Sigmoid colon (tissue), 7 donors: ENCODE results near the gene AGAP2. TPM values are rescaled to one million over a fixed set of nuclear protein-coding genes. Genes with fewer than 3 reads are reported as not detected.
"Not testable (repeated sequence)": the region's sequence is repeated elsewhere in the genome, so short reads cannot be mapped to it uniquely, and the experiment has no call there.

Experiments
- DNase-seq: peaks from one replicate; pipeline ENCODE4 v3.0.0-alpha.2; 2019
- H3K27ac ChIP-seq, 4 donors: fragments of 200-600 bp; sonication (generic); one replicate each; pipeline ENCODE4 v1.5.1; 2016 to 2019; ENCODE audit warnings: mild to moderate bottlenecking in 1 of 4
- H3K27me3 ChIP-seq, 3 donors: fragments of 200-600 bp; sonication (generic); one replicate each; pipeline ENCODE4 v1.5.1; 2019; ENCODE audit warnings: mild to moderate bottlenecking in 1 of 3
- H3K36me3 ChIP-seq, 4 donors: fragments of 200-600 bp; sonication (generic); one replicate each; pipeline ENCODE4 v1.5.1; 2016 to 2019
- H3K4me1 ChIP-seq, 4 donors: fragments of 200-600 bp; sonication (generic); one replicate each; pipeline ENCODE4 v1.5.1; 2017 to 2019
- H3K4me3 ChIP-seq, 4 donors: fragments of 200-600 bp; sonication (generic); one replicate each; pipeline ENCODE4 v1.5.1; 2017 to 2019; ENCODE audit warnings: mild to moderate bottlenecking in 2 of 4, moderate library complexity in 1 of 4
- H3K9me3 ChIP-seq, 4 donors: fragments of 200-600 bp in 3 of 4; sonication (generic) in 3 of 4; one replicate each; pipeline versions ENCODE4 v1.5.1 to v1.6.1; 2013 to 2019
- CTCF ChIP-seq, 4 experiments: fragments of 450-650 bp in 3 of 4; fragments of 200-600 bp in 1 of 4; IDR thresholded peaks; one replicate each; pipeline ENCODE4 v1.5.1; 2016 to 2019; ENCODE audit warnings: antibody characterized with exemption in 4 of 4, mild to moderate bottlenecking in 3 of 4, moderate library complexity in 2 of 4
- EP300 ChIP-seq, 4 donors: sonication (generic); formaldehyde crosslinking; IDR thresholded peaks; one replicate each; pipeline ENCODE4 v1.6.1; 2017; ENCODE audit warnings: antibody characterized with exemption in 4 of 4
- POLR2A ChIP-seq, 2 donors: fragments of 450-650 bp; IDR thresholded peaks; one replicate each; pipeline ENCODE4 v1.6.1; 2016; ENCODE audit warnings: antibody characterized with exemption in 2 of 2, mild to moderate bottlenecking in 2 of 2, moderate library complexity in 2 of 2
- POLR2AphosphoS5 ChIP-seq, 4 donors: sonication (generic); formaldehyde crosslinking; IDR thresholded peaks; one replicate each; pipeline ENCODE4 v1.6.1; 2017; ENCODE audit warnings: antibody characterized with exemption in 4 of 4
- WGBS, 2 donors: extraction: QIAGEN DNeasy Blood & Tissue Kit; methylation state at CpG; one replicate each; pipeline ENCODE4 v1.1.7; 2013; 5-methylcytosine and 5-hydroxymethylcytosine counted together
- intact Hi-C: fragments of 100-400 bp; cut with DNase I; formaldehyde crosslinking; loops from one replicate; pipeline ENCODE4 v1.15.1; 2023
- polyA plus RNA-seq, 3 donors: library from polyadenylated mRNA; stranded (reverse); fragments of 200-250 nt; gene quantifications; one replicate each; pipeline ENCODE4 v1.2.3, GENCODE V29; 2013
- total RNA-seq, 4 donors: library from RNA; depleted of rRNA; stranded (reverse); fragments of >200 nt; gene quantifications; one replicate each; pipeline ENCODE4 v1.1.0, GENCODE V29; 2016
- donor health status: healthy with polysubstance abuse.
- donor health status: Bipolar disorder and iron deficiency.
- donor health status: healthy.

The AGAP2 gene
- total and polyA plus RNA-seq, 7 donors: under 0.01 to 6.4 (median 1.4) TPM

- 93 to 94% methylated on average over 3 of the region's 3 CpGs for WGBS, 2 donors
- intact Hi-C loops: no loop called here
- Histone ChIP-seq H3K4me1 (peaks cover 0 to 20% (median 17%) of the 10 kb centered on the region in 4 donors), H3K4me3 (no peak overlapping the region), H3K9me3 (no peaks in the 10 kb centered on the region), H3K27ac (no peak overlapping the region), H3K36me3 (peaks cover 0 to 18% (median 0%) of the 10 kb centered on the region in 4 donors), H3K27me3 (no peaks in the 10 kb centered on the region)
- DNase-seq: no peak
- TF ChIP-seq POLR2A (IDR thresholded peaks at IDR 0.05): no peak
- TF ChIP-seq CTCF (IDR thresholded peaks at IDR 0.05): no peak
- no peak for TF ChIP-seq EP300 (IDR thresholded peaks at IDR 0.05)
- TF ChIP-seq POLR2AphosphoS5 (IDR thresholded peaks at IDR 0.05): no peak
These were observed 36.5 kb upstream of the AGAP2 start for GRCh38 chr12:57775044-57775443.

GRCh38 chr12:57774634-57775033, 36.1 kb upstream of the AGAP2 start:
- DNase-seq, H3K27me3 ChIP-seq, intact Hi-C loops, H3K27ac ChIP-seq, H3K9me3 ChIP-seq, H3K4me3 ChIP-seq: not testable (repeated sequence)
- WGBS, 2 donors: 91 to 95% methylated on average over 11 of the region's 11 CpGs
- peaks cover 0 to 20% (median 17%) of the 10 kb centered on the region in 4 donors for H3K4me1 ChIP-seq
- H3K36me3 ChIP-seq: peaks cover 0 to 22% (median 0%) of the 10 kb centered on the region in 4 donors

GRCh38 chr12:57772429-57773322, 34.1 kb upstream of the AGAP2 start, which contains the start of gene EEF1AKMT3:
TSS of gene EEF1AKMT3 (plus strand) at chr12:57772614. CDS start at chr12:57772725, 111 bp downstream.
- intact Hi-C loops: no loop called here
- peak; percentile 83 for DNase-seq
- TF ChIP-seq CTCF (IDR thresholded peaks at IDR 0.05) (no peak), POLR2AphosphoS5 (IDR thresholded peaks at IDR 0.05) (no peak), EP300 (IDR thresholded peaks at IDR 0.05) (no peak)
- Histone ChIP-seq H3K4me1 (peaks cover 0 to 20% (median 17%) of the 10 kb centered on the region in 4 donors), H3K36me3 (peaks cover 0 to 29% (median 0%) of the 10 kb centered on the region in 4 donors), H3K4me3 (peak within 1 kb of the TSS; percentile 66 to 80 (median 70)), H3K9me3 (no peaks in the 10 kb centered on the region), H3K27ac (peak within 1 kb of the TSS; percentile 91 to 96 (median 93)), H3K27me3 (no peaks in the 10 kb centered on the region)
- 1 to 3% methylated on average over 67 of the region's 67 CpGs for WGBS, 2 donors

- H3K36me3 ChIP-seq: peaks cover 0 to 29% (median 0%) of the 10 kb centered on the region in 4 donors
- no peaks in the 10 kb centered on the region for H3K27me3 ChIP-seq
- H3K4me1 ChIP-seq: peaks cover 0 to 23% (median 18%) of the 10 kb centered on the region in 4 donors
- peak; percentile 98 for DNase-seq
- TF ChIP-seq CTCF (IDR thresholded peaks at IDR 0.05) (no peak), EP300 (IDR thresholded peaks at IDR 0.05) (peak in 1 of 4 donors; percentile 51), POLR2A (IDR thresholded peaks at IDR 0.05) (peak in 1 of 2 donors; percentile 20), POLR2AphosphoS5 (IDR thresholded peaks at IDR 0.05) (peak; percentile 44 to 76 (median 63))
- no peaks in the 10 kb centered on the region for H3K9me3 ChIP-seq
- 0 to 1% methylated on average over 28 of the region's 28 CpGs for WGBS, 2 donors
- intact Hi-C loops: no loop called here
- peak within 1 kb of the TSS; percentile 66 to 80 (median 70) for H3K4me3 ChIP-seq
- H3K27ac ChIP-seq: peak within 1 kb of the TSS; percentile 91 to 96 (median 93)
These were observed 33.4 kb upstream of the AGAP2 start, which contains the start of gene METTL1 for GRCh38 chr12:57771873-57772428. TSS of gene METTL1 (minus strand) at chr12:57772105. CDS start at chr12:57772083, 22 bp downstream.
